ENCODE data around the gene BZW1. TPM values are rescaled to one million over a fixed set of nuclear protein-coding genes. Genes with fewer than 3 reads are reported as not detected.
A peak's percentile ranks its signal among the peaks of the same experiment; 100 is the strongest.

The BZW1 gene
- total and polyA plus RNA-seq, 8 donors, result 207 to 255 (median 220) TPM

GRCh38 chr2:200782251-200782650, 29.5 kb upstream of the BZW1 start:
- Histone ChIP-seq H3K27ac (no peak overlapping the region), H3K36me3 (no peaks in the 10 kb centered on the region), H3K9me3 (no peaks in the 10 kb centered on the region), H3K4me3 (no peak overlapping the region), H3K4me1 (no peaks in the 10 kb centered on the region), H3K27me3 (no peaks in the 10 kb centered on the region)
- intact Hi-C loops (cut with DNase I), result no loop called here
- TF ChIP-seq, protein P1, sequence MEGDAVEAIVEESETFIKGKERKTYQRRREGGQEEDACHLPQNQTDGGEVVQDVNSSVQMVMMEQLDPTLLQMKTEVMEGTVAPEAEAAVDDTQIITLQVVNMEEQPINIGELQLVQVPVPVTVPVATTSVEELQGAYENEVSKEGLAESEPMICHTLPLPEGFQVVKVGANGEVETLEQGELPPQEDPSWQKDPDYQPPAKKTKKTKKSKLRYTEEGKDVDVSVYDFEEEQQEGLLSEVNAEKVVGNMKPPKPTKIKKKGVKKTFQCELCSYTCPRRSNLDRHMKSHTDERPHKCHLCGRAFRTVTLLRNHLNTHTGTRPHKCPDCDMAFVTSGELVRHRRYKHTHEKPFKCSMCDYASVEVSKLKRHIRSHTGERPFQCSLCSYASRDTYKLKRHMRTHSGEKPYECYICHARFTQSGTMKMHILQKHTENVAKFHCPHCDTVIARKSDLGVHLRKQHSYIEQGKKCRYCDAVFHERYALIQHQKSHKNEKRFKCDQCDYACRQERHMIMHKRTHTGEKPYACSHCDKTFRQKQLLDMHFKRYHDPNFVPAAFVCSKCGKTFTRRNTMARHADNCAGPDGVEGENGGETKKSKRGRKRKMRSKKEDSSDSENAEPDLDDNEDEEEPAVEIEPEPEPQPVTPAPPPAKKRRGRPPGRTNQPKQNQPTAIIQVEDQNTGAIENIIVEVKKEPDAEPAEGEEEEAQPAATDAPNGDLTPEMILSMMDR (IDR thresholded peaks at IDR 0.05), result no peak
- ATAC-seq, result no peak
- no peak for DNase-seq

- DNase-seq, result no peak
- H3K9me3 ChIP-seq, result no peaks in the 10 kb centered on the region
- no peaks in the 10 kb centered on the region for H3K36me3 ChIP-seq
- TF ChIP-seq, protein P1 (IDR thresholded peaks at IDR 0.05), result no peak
- no peak overlapping the region for H3K27ac ChIP-seq
- no peaks in the 10 kb centered on the region for H3K4me1 ChIP-seq
- H3K4me3 ChIP-seq, result no peak overlapping the region
- no peaks in the 10 kb centered on the region for H3K27me3 ChIP-seq
- intact Hi-C loops (cut with DNase I), result no loop called here
- no peak for ATAC-seq
These were observed 27.5 kb upstream of the BZW1 start for GRCh38 chr2:200784215-200784614.

DNA sequence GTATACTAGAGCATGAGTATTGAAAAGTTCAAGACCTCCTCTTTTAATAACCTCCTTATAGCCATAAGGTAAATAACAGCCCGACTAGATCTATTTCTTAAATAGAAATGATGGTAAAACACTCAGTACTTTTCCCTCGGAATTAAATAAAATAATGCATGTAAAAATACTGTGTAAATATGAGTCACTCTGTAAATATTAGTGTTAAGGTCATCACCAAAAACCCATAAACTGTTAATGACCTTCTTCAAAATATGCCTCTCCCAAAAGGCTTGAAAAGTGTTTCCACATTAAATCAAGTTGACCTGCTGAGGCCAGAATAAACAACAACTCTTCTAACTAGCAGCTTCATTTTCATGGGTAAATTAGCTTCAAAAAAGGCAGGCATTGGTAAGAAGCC, 25.3 kb upstream of the BZW1 start:
- DNase-seq (no peak), ATAC-seq (peak; percentile 75)
- TF ChIP-seq, protein P1 (IDR thresholded peaks at IDR 0.05), result no peak
- Histone ChIP-seq H3K4me1 (no peaks in the 10 kb centered on the region), H3K36me3 (no peaks in the 10 kb centered on the region), H3K27me3 (no peaks in the 10 kb centered on the region), H3K27ac (peak overlapping the region; percentile 18 to 23), H3K9me3 (no peaks in the 10 kb centered on the region), H3K4me3 (no peak overlapping the region)
- intact Hi-C loops (cut with DNase I), result no loop called here

GRCh38 chr2:200786826-200787225, 24.9 kb upstream of the BZW1 start:
- Histone ChIP-seq H3K27ac (peak overlapping the region; percentile 18 to 23), H3K9me3 (no peaks in the 10 kb centered on the region), H3K4me3 (no peak overlapping the region), H3K27me3 (no peaks in the 10 kb centered on the region), H3K4me1 (no peaks in the 10 kb centered on the region), H3K36me3 (no peaks in the 10 kb centered on the region)
- DNase-seq (peak in 1 of 4 donors; percentile 19), ATAC-seq (peak; percentile 60)
- TF ChIP-seq, protein P1 (IDR thresholded peaks at IDR 0.05), result no peak
- intact Hi-C loops (cut with DNase I), result no loop called here

- H3K27me3 ChIP-seq, result no peaks in the 10 kb centered on the region
- DNase-seq, result peak in 1 of 4 donors; percentile 24
- H3K4me1 ChIP-seq, result no peaks in the 10 kb centered on the region
- peak overlapping the region; percentile 18 to 23 for H3K27ac ChIP-seq
- H3K4me3 ChIP-seq, result no peak overlapping the region
- ATAC-seq, result peak; percentile 71
- H3K9me3 ChIP-seq, result no peaks in the 10 kb centered on the region
- no peaks in the 10 kb centered on the region for H3K36me3 ChIP-seq
- intact Hi-C loops (cut with DNase I), result no loop called here
- TF ChIP-seq, protein P1 (IDR thresholded peaks at IDR 0.05), result no peak
These were observed 24.2 kb upstream of the BZW1 start for GRCh38 chr2:200787351-200788120.

All from left lung (tissue), 10 donors.